C4-2B (cell line): ENCODE results near the gene CIDEB.

Experiments used
- CTCF ChIP-seq: fragments of 450-650 bp; conservative IDR thresholded peaks from 2 replicates; pipeline ENCODE4 v1.5.1; 2017; ENCODE audit warnings: mild to moderate bottlenecking
- ZFX ChIP-seq: fragments of 450-650 bp; IDR thresholded peaks from 2 replicates; pipeline ENCODE4 v1.6.1; 2017

GRCh38 chr14:24317141-24317928 lies 9.6 kb upstream of the CIDEB start:
- no peak for TF ChIP-seq CTCF
- no peak for TF ChIP-seq ZFX
